GM12878 (cell line): ENCODE data around the gene EIF4H. TPM values are rescaled to one million over a fixed set of nuclear protein-coding genes. Genes with fewer than 3 reads are reported as not detected.

Experiments used
- ATAC-seq: fragments of 200-7000 bp; cut with Tn5 transposase; 3 replicates; pipeline ENCODE4 v1.9.1; 2020; ENCODE audit warnings: mild to moderate bottlenecking, moderate library complexity
- BruUV-seq: library from RNA; stranded (reverse); fragments of 400-500 nt; replicated peaks from 2 replicates; lab custom pipeline; 2021; lab: Mats Ljungman, UMichigan
- CTCF ChIA-PET: fragments of 300-600 bp; sonication (Branson Sonifier 250); formaldehyde crosslinking; extraction: SDS; loops from one replicate; lab custom pipeline; 2021; ENCODE audit warnings: inconsistent platforms; lab: Yijun Ruan, JAX
- POLR2A ChIA-PET: fragments of 350-600 bp; formaldehyde crosslinking; extraction: SDS; loops from one replicate; lab custom pipeline; 2021; ENCODE audit warnings: inconsistent platforms; lab: Charles Lee
- RAD21 ChIA-PET: fragments of 300-600 bp; sonication (Branson Sonifier 250); formaldehyde crosslinking; loops from one replicate; lab custom pipeline; 2023; ENCODE audit warnings: antibody characterized with exemption; ENCODE audit not compliant: unreplicated experiment; lab: Charles Lee
- SMC1A ChIA-PET: fragments of 300-600 bp; sonication (Branson Sonifier 250); formaldehyde crosslinking; loops from one replicate; lab custom pipeline; 2023; ENCODE audit not compliant: unreplicated experiment, uncharacterized antibody; lab: Charles Lee
- DNase-seq: peaks from one replicate; pipeline ENCODE4 v3.0.0-alpha.2; 2011; ENCODE audit warnings: low read depth, low spot score
- FAIRE-seq: peaks from 3 replicates; lab custom pipeline; 2011; peaks lifted over from hg19 to GRCh38; lab: Jason Lieb, UNC
- H2AFZ ChIP-seq: 2 replicates; pipeline ENCODE4 v1.6.0; 2011; ENCODE audit warnings: low read depth, low read length, control low read depth; ENCODE audit not compliant: control insufficient read depth
- H3K27ac ChIP-seq: 2 replicates; pipeline ENCODE4 v1.5.1; 2011; ENCODE audit warnings: control low read depth; ENCODE audit not compliant: control insufficient read depth, insufficient read depth
- H3K27me3 ChIP-seq, 2 experiments: replicated peaks in 1 of 2; 2 replicates each; pipeline versions ENCODE4 v1.6.0 to v1.6.1; 2011; ENCODE audit warnings: low read length in 1 of 2; ENCODE audit not compliant: control insufficient read depth in 2 of 2, insufficient read depth in 2 of 2
- H3K36me3 ChIP-seq, 2 experiments: 2 replicates each; pipeline ENCODE4 v1.5.1; 2011; ENCODE audit warnings: low read length in 1 of 2; ENCODE audit not compliant: control insufficient read depth in 2 of 2, insufficient read depth in 2 of 2
- H3K4me1 ChIP-seq: 2 replicates; pipeline ENCODE4 v1.6.1; 2011; ENCODE audit warnings: mild to moderate bottlenecking, low read length, moderate library complexity, mixed read lengths; ENCODE audit not compliant: control insufficient read depth, insufficient read depth
- H3K4me2 ChIP-seq: 2 replicates; pipeline ENCODE4 v1.6.0; 2011; ENCODE audit warnings: control low read depth; ENCODE audit not compliant: control insufficient read depth, insufficient read depth
- H3K4me3 ChIP-seq: fragments of 200-600 bp; sonication (generic); 2 replicates; pipeline ENCODE4 v1.5.1; 2016
- H3K79me2 ChIP-seq: 2 replicates; pipeline ENCODE4 v1.6.0; 2011; ENCODE audit warnings: low read length; ENCODE audit not compliant: control insufficient read depth, insufficient read depth
- H3K9ac ChIP-seq: 2 replicates; pipeline ENCODE4 v1.8.0; 2011; ENCODE audit warnings: low read length, control low read depth, mixed read lengths; ENCODE audit not compliant: control insufficient read depth, insufficient read depth
- H3K9me3 ChIP-seq: replicated peaks from 3 replicates; pipeline ENCODE4 v1.5.1; 2011; ENCODE audit warnings: mild to moderate bottlenecking, low read length; ENCODE audit not compliant: control insufficient read depth, insufficient read depth
- H4K20me1 ChIP-seq: 2 replicates; pipeline ENCODE4 v1.6.0; 2011; ENCODE audit not compliant: control insufficient read depth, insufficient read depth
- BMI1 ChIP-seq: fragments of 450-650 bp; IDR thresholded peaks from 2 replicates; pipeline ENCODE4 v1.6.1; 2016; ENCODE audit warnings: mild to moderate bottlenecking, moderate library complexity, borderline replicate concordance
- SREBF1 ChIP-seq: IDR thresholded peaks from 2 replicates; pipeline ENCODE4 v1.6.1; 2012; ENCODE audit warnings: mild to moderate bottlenecking, low read length
- SRF ChIP-seq, 2 experiments: IDR thresholded peaks; 2 replicates each; pipeline ENCODE4 v1.6.1; 2011; ENCODE audit warnings: low read depth in 2 of 2, low read length in 2 of 2, mild to moderate bottlenecking in 1 of 2, moderate library complexity in 1 of 2
- ZBED1 ChIP-seq: IDR thresholded peaks from 2 replicates; pipeline ENCODE4 v1.6.1; 2016; ENCODE audit warnings: borderline replicate concordance
- ZNF384 ChIP-seq: IDR thresholded peaks from 2 replicates; pipeline ENCODE4 v1.6.1; 2012; ENCODE audit warnings: low read depth, mild to moderate bottlenecking, low read length, improper control_type of control experiment, borderline replicate concordance
- WGBS: methylation state at CpG from one replicate; pipeline ENCODE4 v1.1.6; 2016; ENCODE audit warnings: low lambda C conversion rate; ENCODE audit not compliant: insufficient replicate concordance, insufficient coverage; ENCODE audit errors: missing lambda C conversion rate; 5-methylcytosine and 5-hydroxymethylcytosine counted together
- in situ Hi-C: fragments of 300-500 bp; cut with MboI; formaldehyde crosslinking; loops from 9 replicates; pipeline ENCODE4 v1.14.3; 2018; ENCODE audit warnings: mixed read lengths
- intact Hi-C: fragments of 100-400 bp; cut with micrococcal nuclease; formaldehyde crosslinking; loops from one replicate; pipeline ENCODE4 v1.14.2; 2022; ENCODE audit not compliant: unreplicated experiment
- polyA plus RNA-seq, 11 experiments: library from polyadenylated mRNA; depleted of rRNA in 4 of 11; unstranded in 6 of 11; stranded (reverse) in 5 of 11; fragments of >200 nt; fragmentation: Nextera tagmentation in 4 of 11; fragmentation: Illumina TruSeq in 1 of 11; extraction: Ambion mirVana in 4 of 11; extraction: Trizol in 1 of 11; gene quantifications; 1 replicate in 1 of 11; 2 replicates in 10 of 11; pipeline versions ENCODE4 v1.2.1 to v1.2.3, GENCODE V29; 2011 to 2016; ENCODE audit warnings: inconsistent platforms in 2 of 11, missing spikeins in 2 of 11, low read depth in 1 of 11
- total RNA-seq, 4 experiments: library from RNA; depleted of rRNA in 3 of 4; stranded (reverse); fragments of >200 nt in 3 of 4; fragmentation: Illumina TruSeq in 1 of 4; extraction: Trizol in 1 of 4; gene quantifications; 2 replicates each; pipeline versions ENCODE4 v1.2.1 to v1.2.3, GENCODE V29; 2013 to 2021

The EIF4H gene
- total and polyA plus RNA-seq, 10 of the 15 experiments (the other 5 are each of a cell fraction or from before 2014, with no cell fraction given) = 9.9 to 443 (median 258) TPM

DNA sequence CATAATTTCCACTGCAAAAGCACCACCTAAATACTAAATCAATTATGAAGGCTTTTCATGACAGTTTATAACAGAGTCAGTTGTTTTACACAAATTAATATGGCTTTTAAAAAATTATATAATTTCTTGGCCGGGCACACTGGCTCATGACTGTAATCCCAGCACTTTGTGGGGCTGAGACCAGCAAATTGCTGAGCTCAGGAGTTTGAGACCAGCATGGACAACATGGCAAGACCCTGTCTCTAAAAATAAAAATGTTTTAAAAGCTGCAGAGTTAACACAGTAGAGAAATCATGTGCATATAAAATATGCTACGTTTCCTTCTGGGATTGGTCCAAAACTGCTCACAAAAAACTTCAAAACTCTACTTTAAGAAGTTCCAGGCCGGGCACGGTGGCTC, 43.6 kb upstream of the EIF4H start:
- H3K27ac ChIP-seq = no peak overlapping the region
- DNase-seq (no peak), FAIRE-seq (no peak), ATAC-seq (no peak)
- H3K4me3 ChIP-seq = no peak overlapping the region
- H2AFZ ChIP-seq = no peak overlapping the region
- no TSS peak for BruUV-seq
- ChIA-PET SMC1A (no interaction called here), CTCF (no interaction called here)
- no peaks in the 10 kb centered on the region for H4K20me1 ChIP-seq
- H3K36me3 ChIP-seq = no peaks in the 10 kb centered on the region
- H3K79me2 ChIP-seq = no peaks in the 10 kb centered on the region
- in situ Hi-C loops = no loop called here
- H3K9me3 ChIP-seq = no peaks in the 10 kb centered on the region
- H3K9ac ChIP-seq = no peak overlapping the region
- no peak for TF ChIP-seq BMI1
- TF ChIP-seq SREBF1 = no peak
- no peak for TF ChIP-seq ZBED1
- TF ChIP-seq, all 136 proteins: peak for 0
- WGBS = 60% methylated on average over 4 of the region's 4 CpGs
- POLR2A ChIA-PET = interaction anchor here (1.6 kb wide), 1 partner anchor 11 kb away, joined by 3 read pairs; no protein-coding TSS in a partner anchor
- intact Hi-C loops = no loop called here
- Histone ChIP-seq H3K4me2 (no peak overlapping the region), H3K4me1 (no peaks in the 10 kb centered on the region), H3K27me3 (no peaks in the 10 kb centered on the region)
- RAD21 ChIA-PET = interaction anchor here (1.8 kb wide), 1 partner anchor 270 kb away, joined by 4 read pairs; no protein-coding TSS in a partner anchor

DNA sequence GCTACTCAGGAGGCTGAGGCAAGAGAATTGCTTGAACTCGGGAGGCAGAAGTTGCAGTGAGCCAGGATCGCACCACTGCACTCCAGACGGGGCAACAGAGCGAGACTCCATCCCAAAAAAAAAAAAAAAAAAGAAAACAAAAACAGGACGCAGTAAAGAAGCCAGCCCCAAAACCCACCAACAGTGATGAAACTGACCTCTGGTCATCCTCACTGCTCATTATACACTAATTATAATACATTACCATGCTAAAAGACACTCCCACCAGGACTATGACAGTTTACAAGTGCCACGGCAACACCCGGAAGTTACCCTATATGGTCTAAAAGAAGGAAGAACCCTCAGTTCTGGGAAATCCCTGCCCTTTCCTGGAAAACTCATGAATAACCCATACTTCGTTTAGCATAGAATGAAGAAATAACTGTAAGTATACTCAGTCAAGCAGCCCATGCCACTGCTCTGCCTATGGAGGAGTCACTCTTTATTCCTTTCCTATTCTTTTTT, 40.0 kb upstream of the EIF4H start:
- Histone ChIP-seq H3K79me2 (no peaks in the 10 kb centered on the region), H3K4me3 (no peak overlapping the region), H3K27ac (no peak overlapping the region), H3K4me2 (no peak overlapping the region), H3K27me3 (no peaks in the 10 kb centered on the region), H3K9ac (no peak overlapping the region)
- SMC1A ChIA-PET = no interaction called here
- POLR2A ChIA-PET = no interaction called here
- FAIRE-seq = no peak
- 23% methylated on average over 5 of the region's 8 CpGs for WGBS
- in situ Hi-C loops = no loop called here
- intact Hi-C loops = no loop called here
- BruUV-seq = no TSS peak
- RAD21 ChIA-PET = no interaction called here
- TF ChIP-seq ZNF384 (no peak), SRF (IDR thresholded peaks at IDR 0.05; ENCODE audit: low read depth in 2 of 2, low read length in 2 of 2) (peak in 1 of 2 experiments; percentile 60; a peak in 1 of 4 replicates)
- TF ChIP-seq, all 136 proteins: peak for 1
- H3K36me3 ChIP-seq = no peaks in the 10 kb centered on the region
- no peak overlapping the region for H2AFZ ChIP-seq
- no peaks in the 10 kb centered on the region for H3K4me1 ChIP-seq
- CTCF ChIA-PET = no interaction called here
- ATAC-seq (no peak), DNase-seq (no peak)
- no peaks in the 10 kb centered on the region for H3K9me3 ChIP-seq
- H4K20me1 ChIP-seq = no peaks in the 10 kb centered on the region
